ENCODE measurements around the gene ZDHHC11. TPM values are rescaled to one million over a fixed set of nuclear protein-coding genes. Genes with fewer than 3 reads are reported as not detected.

ZDHHC11 gene
- total RNA-seq, 1 experiment from 2014 or later = 17.0 TPM

GRCh38 chr5:892394-893136 is 41.8 kb upstream of the ZDHHC11 start, which contains the start of the genes BRD9 and TRIP13 (continued):
- TF ChIP-seq REST (IDR thresholded peaks at IDR 0.05; ENCODE audit: low read depth) (no peak), POLR2A (IDR thresholded peaks at IDR 0.05; ENCODE audit: borderline replicate concordance, extremely low read depth, insufficient read depth, insufficient read length) (peak; percentile 78), CEBPB (IDR thresholded peaks at IDR 0.05; ENCODE audit: low read depth) (no peak), JUND (IDR thresholded peaks at IDR 0.05) (no peak), SRF (IDR thresholded peaks at IDR 0.05; ENCODE audit: low read depth) (no peak)

GRCh38 chr5:891837-892393 is 41.1 kb upstream of the ZDHHC11 start:
- RAD21 ChIA-PET (ENCODE audit: low non-redundant PET in 1 of 2, low total read pairs in 2 of 2, uncharacterized antibody in 2 of 2, unreplicated experiment in 2 of 2) = no interaction called here
- Histone ChIP-seq H3K9me2 (ENCODE audit: insufficient read depth) (no peaks in the 10 kb centered on the region), H3K27ac (ENCODE audit: low read depth, low read length) (peak overlapping the region; percentile 94), H3K9ac (ENCODE audit: low read length) (peak overlapping the region; percentile 97), H3K4me2 (ENCODE audit: low read length) (peak overlapping the region; percentile 95), H2AFZ (ENCODE audit: low read depth, low read length, poor library complexity, severe bottlenecking) (no peak overlapping the region), H3K9me3 (ENCODE audit: control insufficient read depth in 1 of 2, insufficient read depth in 1 of 2, low read depth in 1 of 2, low read length in 2 of 2) (no peaks in the 10 kb centered on the region), H3K4me1 (ENCODE audit: control insufficient read depth in 1 of 2, insufficient read depth in 2 of 2, low read length in 2 of 2) (peaks cover 16 to 18% of the 10 kb centered on the region in 2 experiments; a peak in 3 of 4 replicates), H3K4me3 (replicated peaks in 1 of 2; ENCODE audit: low read depth in 1 of 2, low read length in 2 of 2) (peak overlapping the region; percentile 75 to 99), H3K27me3 (ENCODE audit: insufficient read depth, low read length) (no peaks in the 10 kb centered on the region), H3K79me2 (ENCODE audit: insufficient read depth, low read length) (peaks cover 95% of the 10 kb centered on the region), H4K20me1 (ENCODE audit: insufficient read depth) (no peaks in the 10 kb centered on the region), H3K36me3 (ENCODE audit: control insufficient read depth in 1 of 2, insufficient read depth in 2 of 2, low read length in 2 of 2) (peaks cover 37 to 72% of the 10 kb centered on the region in 2 experiments)
- BruUV-seq (replicated peaks) = no TSS peak
- POLR2A ChIA-PET = interaction anchor here (1.0 kb wide), 1 partner anchor 621 kb away, joined by 3 read pairs; the partner anchor contains the start of gene PDCD6
- intact Hi-C loops (cut with micrococcal nuclease) = no loop called here
- CTCF ChIA-PET = interaction anchor here (1.2 to 1.7 kb wide), 3 partner anchors 12 to 248 kb away, joined by 3 read pairs; no protein-coding TSS in a partner anchor
- DNase-seq (ENCODE audit: low read depth, low spot score) = no peak
- ATAC-seq = peak; percentile 4; the same call in 1 of the 2 replicates
- no peak for TF ChIP-seq JUND (IDR thresholded peaks at IDR 0.05)
- TF ChIP-seq SIN3A (IDR thresholded peaks at IDR 0.05; ENCODE audit: low read depth) = no peak
- TF ChIP-seq ZBTB33 (IDR thresholded peaks at IDR 0.05; ENCODE audit: extremely low read depth, insufficient replicate concordance, low read length) = no peak
- no peak for TF ChIP-seq MAX (IDR thresholded peaks at IDR 0.05)
- TF ChIP-seq RAD21 (IDR thresholded peaks at IDR 0.05; ENCODE audit: low read depth) = no peak
- no peak for TF ChIP-seq TCF7L2 (IDR thresholded peaks at IDR 0.05; ENCODE audit: borderline replicate concordance, extremely low read depth, insufficient read depth, insufficient read length)
- TF ChIP-seq EZH2 (IDR thresholded peaks at IDR 0.05) = no peak
- TF ChIP-seq POLR2AphosphoS5 (IDR thresholded peaks at IDR 0.05; ENCODE audit: low read depth, low read length) = no peak
- TF ChIP-seq SRF (IDR thresholded peaks at IDR 0.05; ENCODE audit: low read depth) = no peak
- no peak for TF ChIP-seq REST (IDR thresholded peaks at IDR 0.05; ENCODE audit: low read depth)
- no peak for TF ChIP-seq ELF1 (IDR thresholded peaks at IDR 0.05; ENCODE audit: borderline replicate concordance, low read depth)
- TF ChIP-seq CEBPB (IDR thresholded peaks at IDR 0.05; ENCODE audit: low read depth) = no peak
